Progenitor cell of endocrine pancreas (in vitro differentiated cells): ENCODE measurements around the gene CST3. TPM values are rescaled to one million over a fixed set of nuclear protein-coding genes. Genes with fewer than 3 reads are reported as not detected.

Source experiments
- DNase-seq: peaks from one replicate; pipeline ENCODE4 v3.0.0; 2021; ENCODE audit warnings: low spot score; ENCODE audit not compliant: unreplicated experiment
- H3K27ac Mint-ChIP-seq: 2 replicates; pipeline ENCODE4 v1.8.0; 2021; ENCODE audit warnings: mild to moderate bottlenecking, moderate library complexity, mixed read lengths
- H3K27me3 Mint-ChIP-seq: 2 replicates; pipeline ENCODE4 v1.8.0; 2021; ENCODE audit warnings: mixed read lengths
- H3K36me3 Mint-ChIP-seq: 2 replicates; pipeline ENCODE4 v1.8.0; 2022; ENCODE audit warnings: mixed read lengths; ENCODE audit not compliant: insufficient read depth
- H3K4me1 Mint-ChIP-seq: 2 replicates; pipeline ENCODE4 v1.8.0; 2021; ENCODE audit warnings: low read depth, mixed read lengths
- H3K4me3 Mint-ChIP-seq: 2 replicates; pipeline ENCODE4 v1.8.0; 2021; ENCODE audit warnings: low read depth, mild to moderate bottlenecking, moderate library complexity, mixed read lengths
- H3K9me3 Mint-ChIP-seq: 2 replicates; pipeline ENCODE4 v1.8.0; 2021; ENCODE audit warnings: low read depth, mixed read lengths
- CTCF ChIP-seq: fragments of 200-600 bp; sonication (generic); IDR thresholded peaks from one replicate; pipeline ENCODE4 v1.5.0; 2021; ENCODE audit warnings: antibody characterized with exemption, mild to moderate bottlenecking; ENCODE audit not compliant: unreplicated experiment
- total RNA-seq: library from RNA; stranded (reverse); gene quantifications from 2 replicates; pipeline ENCODE4 v1.2.1, GENCODE V29; 2021

The CST3 gene
- total RNA-seq, 1 donor from 2014 or later: 257 TPM

GRCh38 chr20:23634985-23635767 is 2.6 kb downstream of the CST3 start:
- TF ChIP-seq CTCF: no peak
- Mint-ChIP-seq H3K4me3 (no peak overlapping the region), H3K27ac (no peak overlapping the region)

GRCh38 chr20:23634044-23634801 is 3.5 kb downstream of the CST3 start:
- H3K4me1 Mint-ChIP-seq: peaks cover 14% of the 10 kb centered on the region
- DNase-seq: no peak
- peaks cover 8% of the 10 kb centered on the region for H3K36me3 Mint-ChIP-seq
- no peak overlapping the region for H3K4me3 Mint-ChIP-seq
- H3K27me3 Mint-ChIP-seq: no peaks in the 10 kb centered on the region
- TF ChIP-seq CTCF: no peak
- no peaks in the 10 kb centered on the region for H3K9me3 Mint-ChIP-seq
- H3K27ac Mint-ChIP-seq: no peak overlapping the region

More at GRCh38 chr20:23634985-23635767, 2.6 kb downstream of the CST3 start:
- Mint-ChIP-seq H3K9me3 (no peaks in the 10 kb centered on the region), H3K36me3 (peaks cover 8% of the 10 kb centered on the region), H3K27me3 (no peaks in the 10 kb centered on the region), H3K4me1 (peaks cover 14% of the 10 kb centered on the region)
- DNase-seq: no peak

- TF ChIP-seq CTCF: no peak
- H3K36me3 Mint-ChIP-seq: peaks cover 8% of the 10 kb centered on the region
- no peak overlapping the region for H3K27ac Mint-ChIP-seq
- no peaks in the 10 kb centered on the region for H3K9me3 Mint-ChIP-seq
- no peak for DNase-seq
- no peaks in the 10 kb centered on the region for H3K27me3 Mint-ChIP-seq
- peaks cover 14% of the 10 kb centered on the region for H3K4me1 Mint-ChIP-seq
- H3K4me3 Mint-ChIP-seq: no peak overlapping the region
Measured at GRCh38 chr20:23632711-23633573, 4.8 kb downstream of the CST3 start.

GRCh38 chr20:23631981-23632710 is 5.6 kb downstream of the CST3 start:
- H3K9me3 Mint-ChIP-seq: no peaks in the 10 kb centered on the region
- H3K36me3 Mint-ChIP-seq: peaks cover 9% of the 10 kb centered on the region
- no peaks in the 10 kb centered on the region for H3K27me3 Mint-ChIP-seq
- H3K27ac Mint-ChIP-seq: no peak overlapping the region
- peaks cover 13% of the 10 kb centered on the region for H3K4me1 Mint-ChIP-seq
- no peak for DNase-seq
- no peak for TF ChIP-seq CTCF
- no peak overlapping the region for H3K4me3 Mint-ChIP-seq
